PC-9 (cell line): Measurements from ENCODE around the gene TAOK1. TPM values are rescaled to one million over a fixed set of nuclear protein-coding genes. Genes with fewer than 3 reads are reported as not detected.
A peak's percentile ranks its signal among the peaks of the same experiment; 100 is the strongest.

Source experiments
- Bru-seq: library from RNA; stranded (reverse); fragments of 400-500 nt; gene quantifications from one replicate; lab custom pipeline; 2021; lab: Mats Ljungman, UMichigan
- BruChase-seq, 2 experiments: library from RNA; stranded (reverse); fragments of 400-500 nt; gene quantifications; one replicate each; lab custom pipeline; 2021; lab: Mats Ljungman, UMichigan
- BruUV-seq: library from RNA; stranded (reverse); fragments of 400-500 nt; replicated peaks from 2 replicates; lab custom pipeline; 2021; lab: Mats Ljungman, UMichigan
- CTCF ChIA-PET: fragments of 300-600 bp; sonication (Branson Sonifier 250); formaldehyde crosslinking; loops from one replicate; lab custom pipeline; 2022; ENCODE audit warnings: antibody characterized with exemption; lab: Charles Lee
- POLR2A ChIA-PET: fragments of 300-600 bp; sonication (Branson Sonifier 250); formaldehyde crosslinking; loops from one replicate; lab custom pipeline; 2022; ENCODE audit warnings: antibody characterized with exemption; ENCODE audit not compliant: unreplicated experiment; lab: Charles Lee
- DNase-seq, 2 experiments: peaks; one replicate each; pipeline versions ENCODE4 v3.0.0 to v3.0.0-alpha.2; 2015 to 2022; ENCODE audit warnings: mixed read lengths in 1 of 2
- H2AFZ ChIP-seq: fragments of 200-600 bp; sonication (generic); 2 replicates; pipeline ENCODE4 v1.8.1; 2017; ENCODE audit warnings: antibody characterized with exemption
- H3F3A ChIP-seq: fragments of 200-600 bp; sonication (generic); 2 replicates; pipeline ENCODE4 v1.8.1; 2017; ENCODE audit warnings: antibody characterized with exemption, mild to moderate bottlenecking, low read depth; ENCODE audit not compliant: insufficient read depth
- H3K27ac ChIP-seq: fragments of 200-600 bp; sonication (generic); 2 replicates; pipeline ENCODE4 v1.6.1; 2016; ENCODE audit warnings: mixed run types
- H3K27me3 ChIP-seq: fragments of 200-600 bp; sonication (generic); 2 replicates; pipeline ENCODE4 v1.6.1; 2016; ENCODE audit warnings: low read depth, mixed run types; ENCODE audit not compliant: insufficient read depth
- H3K36me3 ChIP-seq: fragments of 200-600 bp; sonication (generic); 2 replicates; pipeline ENCODE4 v1.6.1; 2016; ENCODE audit warnings: low read depth, mixed run types
- H3K4me1 ChIP-seq: fragments of 200-600 bp; sonication (generic); replicated peaks from 2 replicates; pipeline ENCODE4 v1.6.1; 2016; ENCODE audit warnings: mixed run types; ENCODE audit not compliant: insufficient read depth
- H3K4me2 ChIP-seq: fragments of 200-600 bp; sonication (generic); 2 replicates; pipeline ENCODE4 v1.6.1; 2017; ENCODE audit warnings: mixed run types
- H3K4me3 ChIP-seq: fragments of 200-600 bp; sonication (generic); 2 replicates; pipeline ENCODE4 v1.6.1; 2016; ENCODE audit warnings: mixed run types
- H3K79me2 ChIP-seq: fragments of 200-600 bp; sonication (generic); 2 replicates; pipeline ENCODE4 v1.6.1; 2017; ENCODE audit warnings: low read depth, mixed run types
- H3K9me2 ChIP-seq: fragments of 200-600 bp; sonication (generic); 2 replicates; pipeline ENCODE4 v1.8.1; 2017; ENCODE audit warnings: mild to moderate bottlenecking; ENCODE audit not compliant: insufficient read depth
- H3K9me3 ChIP-seq: fragments of 200-600 bp; sonication (generic); 2 replicates; pipeline ENCODE4 v1.8.1; 2016; ENCODE audit warnings: low read depth; ENCODE audit not compliant: insufficient read depth
- H4K20me1 ChIP-seq: fragments of 200-600 bp; sonication (generic); 2 replicates; pipeline ENCODE4 v1.8.1; 2017; ENCODE audit not compliant: insufficient read depth
- CTCF ChIP-seq: fragments of 200-600 bp; sonication (generic); conservative IDR thresholded peaks from 2 replicates; pipeline ENCODE4 v1.6.1; 2017; ENCODE audit warnings: mixed run types, antibody characterized with exemption, mild to moderate bottlenecking, moderate library complexity
- EZH2 ChIP-seq: fragments of 200-600 bp; sonication (generic); IDR thresholded peaks from 2 replicates; pipeline ENCODE4 v1.8.0; 2017; ENCODE audit warnings: antibody characterized with exemption, low read depth
- intact Hi-C: fragments of 100-400 bp; cut with micrococcal nuclease; formaldehyde crosslinking; loops from one replicate; pipeline ENCODE4 v1.10.0; 2022; ENCODE audit not compliant: unreplicated experiment
- long read RNA-seq: library from polyadenylated mRNA; stranded (forward); transcript quantifications from one replicate; pipeline ENCODE4 v2.0.0, GENCODE V29; 2022
- total RNA-seq: library from RNA; stranded (reverse); gene quantifications from 2 replicates; pipeline ENCODE4 v1.2.3, GENCODE V29; 2021

TAOK1 gene
- total RNA-seq (39.0 and 51.1 TPM in 2 replicates), Bru-seq, nascent RNA (percentile 82 among the genes with signal in this experiment), BruChase-seq, experiment 1, labeled RNA remaining after a 2-hour chase (percentile 87 among the genes with signal in this experiment), BruChase-seq, experiment 2, labeled RNA remaining after a 6-hour chase (percentile 90 among the genes with signal in this experiment)
- long read RNA-seq, partial matches to known transcripts: 0 of 7 reads
- long read RNA-seq, other reads (novel, unspliced or antisense): 7 of 7 reads

GRCh38 chr17:29389982-29390850 is at the start of gene TAOK1:
TSS of gene TAOK1 (plus strand) at chr17:29390363. CDS start at chr17:29451549, 61,186 bp downstream.
- H3K4me3 ChIP-seq: peak within 1 kb of the TSS; percentile 79
- TF ChIP-seq EZH2 (no peak), CTCF (no peak)
- H3K9me3 ChIP-seq: no peaks in the 10 kb centered on the region

GRCh38 chr17:29341726-29342125 is 48.4 kb upstream of the TAOK1 start:
- no peak overlapping the region for H2AFZ ChIP-seq
- DNase-seq: no peak
- no peaks in the 10 kb centered on the region for H3K9me2 ChIP-seq
- H3K4me2 ChIP-seq: no peak overlapping the region
- CTCF ChIA-PET: no interaction called here
- H3K27me3 ChIP-seq: no peaks in the 10 kb centered on the region
- no peaks in the 10 kb centered on the region for H3F3A ChIP-seq
- H3K36me3 ChIP-seq: no peaks in the 10 kb centered on the region
- intact Hi-C loops: no loop called here
- no peaks in the 10 kb centered on the region for H3K79me2 ChIP-seq
- no peaks in the 10 kb centered on the region for H4K20me1 ChIP-seq
- no peak overlapping the region for H3K4me3 ChIP-seq
- POLR2A ChIA-PET: no interaction called here
- TF ChIP-seq EZH2 (no peak), CTCF (no peak)
- H3K9me3 ChIP-seq: no peaks in the 10 kb centered on the region
- no peaks in the 10 kb centered on the region for H3K4me1 ChIP-seq
- H3K27ac ChIP-seq: no peak overlapping the region
- BruUV-seq: no TSS peak

More at GRCh38 chr17:29389982-29390850, at the start of gene TAOK1:
- H3K27me3 ChIP-seq: no peaks in the 10 kb centered on the region
- intact Hi-C loops: no loop called here
- peaks cover 10% of the 10 kb centered on the region for H4K20me1 ChIP-seq
- BruUV-seq: no TSS peak
- POLR2A ChIA-PET: interaction anchor here (0.6 to 0.7 kb wide), 2 partner anchors 15 to 100 kb away, joined by 3 to 5 read pairs; no protein-coding TSS in a partner anchor
- H3K9me2 ChIP-seq: no peaks in the 10 kb centered on the region
- H2AFZ ChIP-seq: peak within 1 kb of the TSS; percentile 91
- CTCF ChIA-PET: interaction anchor here (0.5 to 0.8 kb wide), 3 partner anchors 21 to 249 kb away, joined by 3 to 4 read pairs (median 4); partner anchors contain the start of gene NUFIP2
- peaks cover 32% of the 10 kb centered on the region for H3K4me1 ChIP-seq
- H3K27ac ChIP-seq: peak within 1 kb of the TSS; percentile 45
- peaks cover 45% of the 10 kb centered on the region for H3K79me2 ChIP-seq
- H3K4me2 ChIP-seq: peak within 1 kb of the TSS; percentile 99
- H3K36me3 ChIP-seq: 0 out of 2 replicates have a peak, but pooled peaks cover 8% of the 10 kb centered on the region
- H3F3A ChIP-seq: peaks cover 11% of the 10 kb centered on the region; the same call in 1 of the 2 replicates
- DNase-seq: peak; percentile 87 to 98

GRCh38 chr17:29342158-29342765 is 47.9 kb upstream of the TAOK1 start:
- POLR2A ChIA-PET: no interaction called here
- CTCF ChIA-PET: interaction anchor here (0.7 kb wide), 1 partner anchor 226 kb away, joined by 9 read pairs; no protein-coding TSS in a partner anchor
- Histone ChIP-seq H3K27me3 (no peaks in the 10 kb centered on the region), H2AFZ (no peak overlapping the region), H3F3A (peaks cover 2% of the 10 kb centered on the region; the same call in 1 of the 2 replicates), H3K9me3 (no peaks in the 10 kb centered on the region), H3K9me2 (no peaks in the 10 kb centered on the region), H3K4me1 (peaks cover under 1% of the 10 kb centered on the region; the same call in 1 of the 2 replicates), H3K36me3 (no peaks in the 10 kb centered on the region), H4K20me1 (no peaks in the 10 kb centered on the region), H3K27ac (no peak overlapping the region), H3K79me2 (no peaks in the 10 kb centered on the region), H3K4me2 (no peak overlapping the region), H3K4me3 (no peak overlapping the region)
- no peak for DNase-seq
- no TSS peak for BruUV-seq
- intact Hi-C loops: no loop called here
- TF ChIP-seq EZH2 (no peak), CTCF (no peak)
